HG03342 (cell line): ENCODE data around the gene NLRP6.
"Not testable (repeated sequence)": the region's sequence is repeated elsewhere in the genome, so short reads cannot be mapped to it uniquely, and the experiment has no call there.

Source experiments
- ATAC-seq: cut with Tn5 transposase; IDR thresholded peaks from one replicate; pipeline ENCODE4 v1.9.1; 2021; ENCODE audit warnings: mild to moderate bottlenecking, moderate library complexity; ENCODE audit not compliant: unreplicated experiment

Gene NLRP6

GRCh38 chr11:278001-278951, at the start of gene NLRP6:
NLRP6 (plus strand) TSS chr11:278407; CDS start chr11:278570, 163 bp downstream.
- ATAC-seq = no peak

GRCh38 chr11:230431-230830, 47.8 kb upstream of the NLRP6 start:
- no peak for ATAC-seq

- ATAC-seq = no peak
Measured at GRCh38 chr11:232783-233565, 45.2 kb upstream of the NLRP6 start.

- no peak for ATAC-seq
Measured at GRCh38 chr11:235180-235579, 43.0 kb upstream of the NLRP6 start.

- no peak for ATAC-seq
Measured at GRCh38 chr11:235609-235996, 42.6 kb upstream of the NLRP6 start.

- peak; percentile 74 for ATAC-seq
Measured at GRCh38 chr11:235997-236773, 42.0 kb upstream of the NLRP6 start, which contains the start of gene SIRT3. SIRT3 (minus strand) TSS chr11:236342; CDS start chr11:236328, 14 bp downstream.

GRCh38 chr11:236774-237767, 41.1 kb upstream of the NLRP6 start, which contains the start of gene PSMD13:
PSMD13 (plus strand) TSS chr11:236976; CDS start chr11:237050, 74 bp downstream.
- ATAC-seq = peak; percentile 76

- not testable (repeated sequence) for ATAC-seq
Measured at GRCh38 chr11:238346-238745, 39.9 kb upstream of the NLRP6 start.

- no peak for ATAC-seq
Measured at GRCh38 chr11:240315-240714, 37.9 kb upstream of the NLRP6 start.

- no peak for ATAC-seq
Measured at GRCh38 chr11:241634-242033, 36.6 kb upstream of the NLRP6 start.

GRCh38 chr11:244376-244775, 33.8 kb upstream of the NLRP6 start:
- no peak for ATAC-seq

GRCh38 chr11:249062-249461, 29.1 kb upstream of the NLRP6 start:
- ATAC-seq = no peak

- ATAC-seq = no peak
Measured at GRCh38 chr11:250274-250673, 27.9 kb upstream of the NLRP6 start.

GRCh38 chr11:250740-251299, 27.4 kb upstream of the NLRP6 start:
- ATAC-seq = no peak

- no peak for ATAC-seq
Measured at GRCh38 chr11:251550-251949, 26.7 kb upstream of the NLRP6 start.

- no peak for ATAC-seq
Measured at GRCh38 chr11:252666-253065, 25.5 kb upstream of the NLRP6 start.

GRCh38 chr11:253160-253885, 24.9 kb upstream of the NLRP6 start:
- ATAC-seq = no peak

GRCh38 chr11:253886-254270, 24.3 kb upstream of the NLRP6 start:
- ATAC-seq = no peak

- ATAC-seq = no peak
Measured at GRCh38 chr11:255176-255575, 23.0 kb upstream of the NLRP6 start.
